Measurements from ENCODE around the gene SLC6A6.
"Not testable (repeated sequence)": the region's sequence is repeated elsewhere in the genome, so short reads cannot be mapped to it uniquely, and the experiment has no call there.

SLC6A6 gene

DNA sequence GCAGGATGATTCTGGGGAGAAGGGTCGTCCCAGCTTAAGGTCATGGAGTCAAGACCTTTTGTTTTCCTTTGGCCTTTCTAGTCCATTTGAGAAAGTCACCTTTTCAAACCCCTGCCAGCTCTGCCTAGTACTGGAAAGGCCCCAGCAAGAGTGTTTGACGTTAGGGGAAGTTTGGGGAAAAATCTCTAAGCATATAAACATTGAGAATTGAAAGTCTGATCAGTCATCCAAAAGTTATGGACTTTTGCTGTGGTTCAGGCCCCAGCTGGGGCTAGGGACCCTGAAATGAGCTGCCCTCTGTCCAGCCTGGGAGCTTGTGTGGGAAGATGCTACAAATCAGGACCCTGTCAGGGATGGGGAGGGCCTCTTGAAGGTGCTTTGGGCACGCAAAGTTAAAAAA is 21.6 kb downstream of the SLC6A6 start:
- DNase-seq: no peak

- peak; percentile 72 for DNase-seq
Measured at GRCh38 chr3:14424711-14425580, 22.5 kb downstream of the SLC6A6 start.

- DNase-seq: peak; percentile 71
Measured at GRCh38 chr3:14425581-14426304, 23.3 kb downstream of the SLC6A6 start.

DNA sequence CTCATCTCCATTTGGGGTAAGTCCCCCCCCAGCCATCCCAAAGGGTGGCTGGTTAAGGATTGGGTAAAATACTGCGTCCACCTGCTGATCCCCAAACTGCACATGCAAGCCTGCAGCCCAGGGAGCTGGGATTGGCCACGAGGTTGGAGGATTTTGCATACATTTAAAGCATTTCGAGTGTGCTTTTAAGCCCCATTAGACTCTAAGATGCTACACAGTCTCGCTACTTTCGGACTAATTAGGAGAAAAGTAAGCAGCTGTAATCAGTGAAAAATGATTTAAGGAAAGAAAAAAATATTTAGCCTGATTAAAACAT is 23.9 kb downstream of the SLC6A6 start:
- no peak for DNase-seq

DNA sequence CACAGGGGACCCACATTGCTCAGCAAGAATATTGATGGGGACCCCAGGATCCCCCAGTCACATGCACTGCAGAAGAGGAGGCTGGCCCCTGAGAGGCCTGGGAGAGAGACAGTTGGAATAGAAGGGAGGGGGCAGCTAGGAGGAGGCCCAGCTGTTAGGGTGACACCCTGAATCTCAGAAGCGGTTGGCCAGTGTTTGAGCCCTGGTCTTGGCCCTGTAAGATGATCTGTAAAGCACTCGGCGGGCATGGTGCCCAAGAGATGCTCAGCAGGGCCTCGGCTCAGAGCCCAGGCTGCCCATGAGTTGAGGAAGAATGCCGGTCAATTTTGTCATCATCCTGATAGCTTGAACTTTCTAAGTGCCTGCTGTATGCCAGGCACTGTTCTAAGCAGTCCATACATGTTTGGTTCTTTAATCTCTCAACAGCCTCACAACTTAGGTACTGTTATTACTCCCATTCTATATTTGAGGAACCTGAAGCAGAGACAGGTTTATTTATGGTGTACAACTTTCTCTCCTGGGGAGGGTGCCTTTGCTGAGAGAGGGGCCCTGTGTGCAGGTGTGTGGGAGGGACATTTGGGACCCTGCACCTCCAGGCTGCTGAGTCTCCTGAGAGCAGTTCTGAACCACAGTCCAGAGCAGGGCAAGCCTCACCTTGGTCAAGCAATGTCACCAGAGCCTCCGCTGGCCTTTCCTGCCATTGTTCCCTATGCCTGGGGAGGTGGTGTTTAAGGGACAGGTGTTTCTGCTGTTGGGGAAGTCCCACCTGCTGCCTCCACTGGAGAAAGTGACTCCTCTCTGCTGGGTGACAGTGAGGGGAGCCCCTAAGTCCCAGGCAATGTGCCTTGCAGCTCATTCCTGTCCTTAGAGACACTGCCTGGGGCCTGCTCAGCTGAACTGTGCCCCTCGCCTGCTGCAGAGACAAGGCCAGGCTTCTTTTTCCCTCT is 26.0 kb downstream of the SLC6A6 start:
- no peak for DNase-seq

DNA sequence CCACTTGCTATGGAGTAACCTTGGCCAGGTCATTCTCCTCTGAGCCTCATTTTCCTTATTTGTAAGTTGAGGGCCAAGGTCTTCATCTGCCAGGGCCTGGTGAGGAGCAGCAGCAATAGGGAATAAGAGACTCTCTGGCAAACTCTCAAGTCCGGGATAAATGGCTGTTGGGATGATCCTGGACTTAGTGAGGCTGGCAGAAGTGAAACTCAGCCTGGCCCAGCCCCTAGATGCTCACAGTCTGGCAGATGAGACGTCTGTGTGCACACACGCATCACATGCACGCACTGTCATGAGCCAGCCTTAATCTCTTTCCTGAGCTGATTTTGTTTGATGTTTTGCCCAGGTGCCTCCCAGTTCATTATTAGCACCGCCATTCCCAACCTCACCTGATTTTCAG is 26.8 kb downstream of the SLC6A6 start:
- DNase-seq: peak; percentile 49

DNA sequence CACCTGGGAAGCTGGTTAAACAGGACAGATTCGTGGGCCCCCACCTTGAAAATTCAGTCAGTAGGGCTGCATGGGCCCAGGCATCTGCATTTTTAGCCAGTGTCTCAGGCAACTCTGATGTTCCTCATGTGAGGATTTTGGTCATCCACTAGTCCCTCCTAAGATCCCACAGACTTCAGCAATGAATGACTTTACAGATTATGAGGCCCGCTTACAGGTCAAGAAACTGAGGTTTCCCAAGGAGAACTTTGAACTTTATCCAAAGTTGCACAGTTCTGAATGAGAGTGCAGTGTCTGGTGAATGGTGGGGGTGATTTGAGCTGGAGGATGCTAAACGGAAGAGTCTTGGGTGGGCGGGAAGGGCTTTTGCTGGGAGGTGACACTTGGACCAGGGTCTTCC is 27.2 kb downstream of the SLC6A6 start:
- DNase-seq: no peak

- no peak for DNase-seq
Measured at GRCh38 chr3:14430053-14430452, 27.6 kb downstream of the SLC6A6 start.

- no peak for DNase-seq
Measured at GRCh38 chr3:14430706-14431451, 28.5 kb downstream of the SLC6A6 start.

GRCh38 chr3:14431452-14431916 is 29.1 kb downstream of the SLC6A6 start:
- peak; percentile 30 for DNase-seq

DNA sequence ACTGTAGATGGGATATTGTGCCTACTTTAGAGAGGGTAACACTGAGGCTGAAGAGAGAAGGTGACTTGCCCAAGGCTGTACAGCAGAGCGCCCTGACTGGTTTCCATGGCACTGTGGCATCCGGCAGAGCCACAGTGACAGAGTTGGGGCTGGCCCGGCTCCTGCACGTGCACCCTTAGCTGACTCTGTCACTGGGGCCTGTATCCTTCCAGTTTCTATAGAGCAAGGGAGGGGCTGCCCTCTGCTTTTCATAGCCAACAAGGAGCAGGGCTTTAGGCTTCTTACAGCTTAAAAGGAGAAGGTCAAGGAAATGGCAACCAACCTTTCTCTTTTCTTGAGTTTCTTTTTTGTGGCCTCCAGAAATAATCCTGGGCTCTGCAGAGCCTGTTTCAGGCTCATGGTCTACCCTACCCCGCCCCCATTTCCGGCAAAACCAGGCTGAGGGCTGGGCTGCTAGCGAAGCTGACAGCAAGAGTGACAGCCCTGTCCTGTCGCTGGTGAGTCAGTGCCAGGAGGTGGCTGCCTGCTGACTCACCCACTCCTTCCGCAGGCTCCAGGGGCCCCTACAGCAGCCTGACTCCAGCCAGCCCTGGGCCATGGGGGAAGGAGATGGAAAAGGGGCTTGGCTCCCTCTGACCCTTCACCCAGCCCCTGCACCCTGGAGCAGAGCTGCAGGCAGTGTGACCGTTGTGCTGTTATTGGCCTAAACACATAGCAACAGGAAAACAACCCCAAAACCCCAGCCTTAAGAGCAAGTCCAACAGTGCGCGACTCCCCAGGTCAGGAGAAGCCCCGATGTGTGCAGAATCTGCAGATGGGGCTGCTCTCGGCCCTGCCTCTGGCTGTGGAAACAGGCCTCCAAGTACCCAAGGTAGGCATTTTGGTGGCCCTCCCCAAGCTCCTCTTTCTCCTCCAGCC is 29.8 kb downstream of the SLC6A6 start:
- peak; percentile 97 for DNase-seq

GRCh38 chr3:14433106-14433505 is 30.7 kb downstream of the SLC6A6 start:
- DNase-seq: peak; percentile 38

DNA sequence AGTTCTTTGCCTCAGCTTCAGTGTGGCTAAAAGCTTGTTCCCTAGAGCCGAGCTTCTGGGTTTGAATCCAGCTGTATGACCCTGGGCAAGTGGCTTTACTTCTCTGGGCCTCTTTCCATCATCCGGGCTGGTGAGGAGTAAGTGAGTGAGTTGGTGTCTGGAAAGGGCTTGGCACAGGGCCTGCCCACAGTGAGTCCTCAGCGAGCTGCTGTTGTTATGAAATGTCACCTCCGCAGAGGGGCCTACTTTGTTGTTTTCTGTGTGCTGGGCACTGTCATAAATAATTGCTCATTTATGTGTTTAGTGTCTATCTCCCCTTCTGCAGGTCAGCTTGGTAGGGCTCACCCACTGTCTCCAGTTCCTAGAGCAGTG is 31.7 kb downstream of the SLC6A6 start:
- peak; percentile 50 for DNase-seq

GRCh38 chr3:14434498-14435151 is 32.2 kb downstream of the SLC6A6 start:
- no peak for DNase-seq

DNA sequence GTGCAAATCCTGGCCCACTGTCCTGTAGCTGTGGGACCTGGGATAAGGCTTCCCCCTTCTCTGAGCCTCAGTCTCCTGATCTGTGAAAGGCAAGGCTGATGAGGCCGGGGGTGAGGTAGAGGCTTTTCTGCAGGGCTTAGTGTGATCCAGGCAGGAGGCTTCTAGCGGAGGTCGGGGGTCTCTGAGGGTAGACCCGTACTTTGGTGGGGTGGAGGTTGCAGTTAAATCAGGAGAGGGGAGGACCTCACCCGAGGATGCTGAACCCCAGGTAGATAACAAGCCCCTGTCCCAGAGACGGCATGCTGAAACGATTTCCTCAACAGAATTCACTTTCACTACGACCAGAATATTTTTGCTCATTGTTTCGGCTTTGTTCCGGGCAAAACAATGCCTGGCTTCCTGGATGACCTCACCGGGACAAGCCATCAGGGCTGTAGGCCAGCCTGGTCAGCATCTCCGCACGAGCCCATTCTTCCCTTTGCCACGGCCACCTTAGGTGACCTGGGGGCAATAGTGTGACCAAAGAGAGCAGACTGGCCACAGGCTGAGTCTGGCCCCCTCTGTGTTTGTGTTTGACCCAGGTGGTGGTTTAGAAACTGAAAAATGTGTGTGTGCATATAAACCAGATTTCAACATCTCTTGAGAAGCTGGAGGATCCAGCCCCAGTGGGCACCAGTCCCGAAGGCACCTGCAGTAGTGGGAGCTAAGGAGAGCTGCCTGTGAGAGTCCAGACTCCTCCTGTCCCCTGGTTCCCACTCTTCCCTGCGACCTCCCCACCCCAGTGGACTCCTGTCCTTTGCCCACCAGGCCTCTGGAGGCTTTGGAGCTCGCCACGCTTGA is 33.0 kb downstream of the SLC6A6 start:
- DNase-seq: no peak

DNA sequence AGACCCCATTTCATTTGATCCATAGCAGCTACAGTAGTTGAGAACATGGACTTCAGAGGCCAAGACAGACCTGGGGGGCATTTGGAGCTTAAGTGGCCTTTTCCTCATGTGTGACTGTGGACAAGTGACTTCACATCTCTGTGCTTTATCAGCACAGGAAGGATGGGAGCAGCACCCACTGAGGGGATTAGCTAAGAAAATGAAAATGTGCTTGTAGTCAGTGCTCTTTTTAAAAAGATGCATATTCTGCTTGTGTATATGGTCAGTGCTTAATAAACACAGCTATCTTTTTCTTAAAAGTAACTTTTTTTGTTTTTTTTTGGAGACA is 34.5 kb downstream of the SLC6A6 start:
- no peak for DNase-seq

DNA sequence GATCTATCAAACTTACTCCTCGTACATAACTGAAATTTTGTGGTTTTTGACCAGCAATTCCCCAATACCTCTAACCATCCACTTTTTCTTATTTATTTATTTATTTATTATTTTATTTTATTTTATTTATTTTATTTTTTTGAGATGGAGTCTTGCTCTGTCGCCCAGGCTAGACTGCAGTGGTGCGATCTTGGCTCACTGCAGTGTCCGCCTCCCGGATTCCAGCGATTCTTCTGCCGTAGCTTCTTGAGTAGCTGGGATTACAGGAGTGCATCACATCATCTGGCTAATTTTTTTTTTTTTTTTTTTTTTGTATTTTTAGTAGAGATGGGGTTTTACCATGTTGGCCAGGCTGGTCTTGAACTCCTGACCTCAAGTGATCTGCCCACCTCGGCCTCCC is 35.3 kb downstream of the SLC6A6 start:
- DNase-seq: not testable (repeated sequence)

- no peak for DNase-seq
Measured at GRCh38 chr3:14438262-14438661, 35.9 kb downstream of the SLC6A6 start.

DNA sequence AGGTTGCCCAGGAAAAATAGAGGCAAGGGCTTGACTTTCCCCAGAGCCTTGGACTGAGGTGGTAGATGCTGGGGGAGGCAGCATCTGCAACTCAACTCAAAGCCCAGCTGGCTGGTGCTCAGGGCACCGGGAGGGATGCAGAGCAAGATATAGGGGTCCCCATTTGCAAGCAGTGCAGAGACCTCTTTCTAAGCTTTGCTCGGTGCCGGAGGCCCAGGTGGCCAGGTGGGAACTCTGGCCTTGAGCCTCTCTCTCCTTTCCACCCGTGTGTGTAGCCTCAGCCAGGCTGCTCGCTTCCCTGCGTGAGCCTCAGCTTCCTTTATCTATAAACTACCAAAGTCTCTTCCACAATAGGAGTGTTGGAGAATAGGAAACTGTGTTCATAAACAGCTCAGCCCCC is 36.5 kb downstream of the SLC6A6 start:
- DNase-seq: no peak
